Suprapubic skin (tissue), 4 donors: Measurements from ENCODE around the gene THSD7B. TPM values are rescaled to one million over a fixed set of nuclear protein-coding genes. Genes with fewer than 3 reads are reported as not detected.

ENCODE experiments used
- DNase-seq, 2 donors: peaks; one replicate each; pipeline ENCODE4 v3.0.0-alpha.2; 2019; ENCODE audit warnings: low spot score in 2 of 2
- H3K27ac ChIP-seq: fragments of 200-600 bp; sonication (generic); one replicate; pipeline ENCODE4 v1.5.1; 2019
- H3K27me3 ChIP-seq: fragments of 200-600 bp; sonication (generic); one replicate; pipeline ENCODE4 v1.5.1; 2019
- H3K36me3 ChIP-seq: fragments of 200-600 bp; sonication (generic); one replicate; pipeline ENCODE4 v1.5.1; 2019
- H3K4me1 ChIP-seq: fragments of 200-600 bp; sonication (generic); one replicate; pipeline ENCODE4 v1.5.1; 2019
- H3K4me3 ChIP-seq: fragments of 200-600 bp; sonication (generic); one replicate; pipeline ENCODE4 v1.5.1; 2019; ENCODE audit warnings: mild to moderate bottlenecking
- H3K9me3 ChIP-seq: fragments of 200-600 bp; sonication (generic); one replicate; pipeline ENCODE4 v1.5.1; 2019
- CTCF ChIP-seq, 2 donors: fragments of 200-600 bp in 1 of 2; fragments of 450-650 bp in 1 of 2; sonication (generic) in 1 of 2; IDR thresholded peaks; one replicate each; pipeline ENCODE4 v1.5.1; 2016 to 2019; ENCODE audit warnings: antibody characterized with exemption in 2 of 2, mild to moderate bottlenecking in 1 of 2, moderate library complexity in 1 of 2
- EP300 ChIP-seq: sonication (generic); formaldehyde crosslinking; IDR thresholded peaks from one replicate; pipeline ENCODE4 v1.6.1; 2017; ENCODE audit warnings: antibody characterized with exemption
- POLR2A ChIP-seq, 2 donors: fragments of 450-650 bp; IDR thresholded peaks; one replicate each; pipeline ENCODE4 v1.6.1; 2017; ENCODE audit warnings: antibody characterized with exemption in 2 of 2, mild to moderate bottlenecking in 2 of 2, moderate library complexity in 2 of 2
- POLR2AphosphoS5 ChIP-seq, 3 donors: sonication (generic); formaldehyde crosslinking; IDR thresholded peaks; one replicate each; pipeline ENCODE4 v1.6.1; 2017; ENCODE audit warnings: antibody characterized with exemption in 3 of 3
- WGBS: methylation state at CpG from one replicate; pipeline ENCODE4 v1.1.5; 2018; 5-methylcytosine and 5-hydroxymethylcytosine counted together
- total RNA-seq, 4 donors: library from RNA; depleted of rRNA; stranded (reverse); fragments of >200 nt; gene quantifications; one replicate each; pipeline ENCODE4 v1.1.0, GENCODE V29; 2016

THSD7B gene
- total RNA-seq, 4 donors from 2014 or later: 0.18 to 1.1 (median 0.34) TPM; not detected in 1

- H3K9me3 ChIP-seq: no peaks in the 10 kb centered on the region
- 81% methylated on average over 2 of the region's 2 CpGs for WGBS
- no peaks in the 10 kb centered on the region for H3K4me1 ChIP-seq
- H3K4me3 ChIP-seq: no peak overlapping the region
- H3K27ac ChIP-seq: no peak overlapping the region
- no peak for DNase-seq
- no peak for TF ChIP-seq EP300
- TF ChIP-seq CTCF (IDR thresholded peaks at IDR 0.05): no peak
- no peak for TF ChIP-seq POLR2AphosphoS5 (IDR thresholded peaks at IDR 0.05)
- no peak for TF ChIP-seq POLR2A (IDR thresholded peaks at IDR 0.05)
- no peaks in the 10 kb centered on the region for H3K27me3 ChIP-seq
- H3K36me3 ChIP-seq: no peaks in the 10 kb centered on the region
Observed at GRCh38 chr2:137221797-137222492, 456.6 kb downstream of the THSD7B start.

- Histone ChIP-seq H3K9me3 (no peaks in the 10 kb centered on the region), H3K36me3 (no peaks in the 10 kb centered on the region), H3K4me1 (no peaks in the 10 kb centered on the region), H3K4me3 (no peak overlapping the region), H3K27me3 (no peaks in the 10 kb centered on the region), H3K27ac (no peak overlapping the region)
- WGBS: 78% methylated on average over 5 of the region's 5 CpGs
- no peak for DNase-seq
- TF ChIP-seq POLR2A (IDR thresholded peaks at IDR 0.05) (no peak), EP300 (no peak)
Observed at GRCh38 chr2:137223722-137224121, 458.4 kb downstream of the THSD7B start.

- 43% methylated on average over 4 of the region's 4 CpGs for WGBS
- no peak for DNase-seq
- Histone ChIP-seq H3K9me3 (no peaks in the 10 kb centered on the region), H3K4me1 (no peaks in the 10 kb centered on the region), H3K4me3 (no peak overlapping the region), H3K27me3 (no peaks in the 10 kb centered on the region), H3K36me3 (no peaks in the 10 kb centered on the region), H3K27ac (no peak overlapping the region)
- TF ChIP-seq POLR2A (IDR thresholded peaks at IDR 0.05): no peak
- no peak for TF ChIP-seq CTCF (IDR thresholded peaks at IDR 0.05)
- no peak for TF ChIP-seq POLR2AphosphoS5 (IDR thresholded peaks at IDR 0.05)
- no peak for TF ChIP-seq EP300
Observed at GRCh38 chr2:137228566-137228965, 463.2 kb downstream of the THSD7B start.

- no peak overlapping the region for H3K27ac ChIP-seq
- DNase-seq: no peak
- no peak overlapping the region for H3K4me3 ChIP-seq
- WGBS: 67% methylated on average over 5 of the region's 5 CpGs
- TF ChIP-seq POLR2AphosphoS5 (IDR thresholded peaks at IDR 0.05): no peak
- no peak for TF ChIP-seq CTCF (IDR thresholded peaks at IDR 0.05)
- no peak for TF ChIP-seq POLR2A (IDR thresholded peaks at IDR 0.05)
- no peaks in the 10 kb centered on the region for H3K4me1 ChIP-seq
- no peaks in the 10 kb centered on the region for H3K27me3 ChIP-seq
- no peaks in the 10 kb centered on the region for H3K36me3 ChIP-seq
- no peaks in the 10 kb centered on the region for H3K9me3 ChIP-seq
Observed at GRCh38 chr2:137229834-137230233, 464.5 kb downstream of the THSD7B start.

GRCh38 chr2:137231628-137232027, 466.3 kb downstream of the THSD7B start:
- no peaks in the 10 kb centered on the region for H3K9me3 ChIP-seq
- no peak overlapping the region for H3K27ac ChIP-seq
- no peak overlapping the region for H3K4me3 ChIP-seq
- H3K27me3 ChIP-seq: no peaks in the 10 kb centered on the region
- 67% methylated on average over 4 of the region's 4 CpGs for WGBS
- DNase-seq: no peak
- no peaks in the 10 kb centered on the region for H3K36me3 ChIP-seq
- H3K4me1 ChIP-seq: no peaks in the 10 kb centered on the region
- TF ChIP-seq POLR2AphosphoS5 (IDR thresholded peaks at IDR 0.05): no peak
- no peak for TF ChIP-seq EP300
- no peak for TF ChIP-seq CTCF (IDR thresholded peaks at IDR 0.05)
- TF ChIP-seq POLR2A (IDR thresholded peaks at IDR 0.05): no peak

- Histone ChIP-seq H3K4me3 (no peak overlapping the region), H3K9me3 (no peaks in the 10 kb centered on the region), H3K27me3 (no peaks in the 10 kb centered on the region), H3K4me1 (no peaks in the 10 kb centered on the region), H3K27ac (no peak overlapping the region), H3K36me3 (no peaks in the 10 kb centered on the region)
- no peak for DNase-seq
- no peak for TF ChIP-seq POLR2AphosphoS5 (IDR thresholded peaks at IDR 0.05)
- TF ChIP-seq EP300: no peak
- TF ChIP-seq CTCF (IDR thresholded peaks at IDR 0.05): no peak
- no peak for TF ChIP-seq POLR2A (IDR thresholded peaks at IDR 0.05)
- 91% methylated on average over 2 of the region's 2 CpGs for WGBS
Observed at GRCh38 chr2:137232076-137232475, 466.7 kb downstream of the THSD7B start.
